IMR-90 (cell line): ENCODE results near the gene CDADC1. TPM values are rescaled to one million over a fixed set of nuclear protein-coding genes. Genes with fewer than 3 reads are reported as not detected.
A peak's percentile ranks its signal among the peaks of the same experiment; 100 is the strongest.

Source experiments
- ATAC-seq: fragments of 200-7000 bp; cut with Tn5 transposase; 2 replicates; pipeline ENCODE4 v1.9.1; 2020; ENCODE audit warnings: low read depth, mild to moderate bottlenecking, moderate library complexity
- BruUV-seq: library from RNA; stranded (reverse); fragments of 400-500 nt; replicated peaks from 2 replicates; lab custom pipeline; 2021; lab: Mats Ljungman, UMichigan
- CTCF ChIA-PET: fragments of 300-600 bp; formaldehyde crosslinking; extraction: SDS; loops from one replicate; lab custom pipeline; 2021; ENCODE audit warnings: antibody characterized with exemption; lab: Yijun Ruan, JAX
- POLR2A ChIA-PET: fragments of 300-600 bp; sonication (Branson Sonifier 250); formaldehyde crosslinking; loops from one replicate; lab custom pipeline; 2022; ENCODE audit warnings: antibody characterized with exemption; ENCODE audit not compliant: unreplicated experiment; lab: Charles Lee
- DNase-seq: peaks from one replicate; pipeline ENCODE4 v3.0.0; 2013
- H2AFZ ChIP-seq: replicated peaks from 2 replicates; pipeline ENCODE3; 2013; ENCODE audit warnings: low read length, mild to moderate bottlenecking; ENCODE audit not compliant: poor library complexity
- H2AK5ac ChIP-seq: 2 replicates; pipeline ENCODE4 v1.6.1; 2013; ENCODE audit warnings: low read depth, low read length, inconsistent platforms
- H2AK9ac ChIP-seq: replicated peaks from 2 replicates; pipeline ENCODE3; 2013; ENCODE audit warnings: mild to moderate bottlenecking, low read depth, low read length, moderate library complexity; ENCODE audit not compliant: poor library complexity
- H2BK120ac ChIP-seq: 2 replicates; pipeline ENCODE4 v1.6.1; 2013; ENCODE audit warnings: low read depth, low read length, inconsistent platforms
- H2BK15ac ChIP-seq: 3 replicates; pipeline ENCODE4 v1.6.1; 2013; ENCODE audit warnings: low read depth, low read length, inconsistent platforms
- H2BK20ac ChIP-seq: 2 replicates; pipeline ENCODE4 v1.6.1; 2013; ENCODE audit warnings: low read depth, mild to moderate bottlenecking, inconsistent platforms, low read length, moderate library complexity
- H2BK5ac ChIP-seq: 2 replicates; pipeline ENCODE4 v1.6.1; 2013; ENCODE audit warnings: mild to moderate bottlenecking, low read depth, low read length, inconsistent platforms; ENCODE audit not compliant: poor library complexity, severe bottlenecking
- H3K14ac ChIP-seq: replicated peaks from 2 replicates; pipeline ENCODE4 v1.6.1; 2013; ENCODE audit warnings: low read depth, low read length, inconsistent platforms
- H3K18ac ChIP-seq: 2 replicates; pipeline ENCODE4 v1.6.1; 2013; ENCODE audit warnings: low read depth, low read length, control low read depth
- H3K23ac ChIP-seq: 2 replicates; pipeline ENCODE4 v1.6.1; 2013; ENCODE audit warnings: low read depth, low read length, inconsistent platforms
- H3K27ac ChIP-seq: 2 replicates; pipeline ENCODE4 v1.5.1; 2013; ENCODE audit warnings: mild to moderate bottlenecking, control low read depth, low read length; ENCODE audit not compliant: insufficient read depth
- H3K27me3 ChIP-seq: 2 replicates; pipeline ENCODE4 v1.6.1; 2013; ENCODE audit warnings: low read length; ENCODE audit not compliant: control insufficient read depth, insufficient read depth
- H3K36me3 ChIP-seq: 2 replicates; pipeline ENCODE4 v1.6.1; 2013; ENCODE audit warnings: low read length, mixed read lengths; ENCODE audit not compliant: control insufficient read depth, insufficient read depth
- H3K4ac ChIP-seq: 2 replicates; pipeline ENCODE4 v1.6.1; 2013; ENCODE audit warnings: low read depth, low read length, inconsistent platforms
- H3K4me1 ChIP-seq: 2 replicates; pipeline ENCODE4 v1.6.1; 2013; ENCODE audit warnings: low read length, mixed read lengths; ENCODE audit not compliant: control insufficient read depth, insufficient read depth
- H3K4me2 ChIP-seq: 2 replicates; pipeline ENCODE4 v1.6.1; 2013; ENCODE audit warnings: low read depth, mild to moderate bottlenecking, control low read depth, low read length, moderate library complexity
- H3K4me3 ChIP-seq: 2 replicates; pipeline ENCODE4 v1.5.1; 2013; ENCODE audit warnings: low read depth, mild to moderate bottlenecking, control low read depth, low read length, moderate library complexity; ENCODE audit not compliant: insufficient read depth
- H3K56ac ChIP-seq: 2 replicates; pipeline ENCODE4 v1.6.1; 2013; ENCODE audit warnings: low read length, inconsistent platforms; ENCODE audit not compliant: insufficient read depth; ENCODE audit errors: extremely low read depth
- H3K79me1 ChIP-seq, 2 experiments: 2 replicates each; pipeline ENCODE4 v1.6.1; 2013; ENCODE audit warnings: low read length in 2 of 2, inconsistent platforms in 1 of 2, low read depth in 1 of 2
- H3K9ac ChIP-seq: 2 replicates; pipeline ENCODE4 v1.6.1; 2013; ENCODE audit warnings: low read depth, low read length, control low read depth
- H3K9me1 ChIP-seq: 2 replicates; pipeline ENCODE4 v1.6.1; 2013; ENCODE audit warnings: low read length, inconsistent platforms; ENCODE audit not compliant: insufficient read depth
- H3K9me3 ChIP-seq: 2 replicates; pipeline ENCODE4 v1.6.1; 2013; ENCODE audit warnings: low read length; ENCODE audit not compliant: control insufficient read depth, insufficient read depth
- H4K20me1 ChIP-seq: 2 replicates; pipeline ENCODE4 v1.6.1; 2013; ENCODE audit warnings: low read length, inconsistent platforms; ENCODE audit not compliant: insufficient read depth
- H4K5ac ChIP-seq: 2 replicates; pipeline ENCODE4 v1.6.1; 2013; ENCODE audit warnings: mild to moderate bottlenecking, low read depth, low read length, control low read depth
- H4K8ac ChIP-seq, 2 experiments: 2 replicates each; pipeline ENCODE4 v1.6.1; 2013; ENCODE audit warnings: low read depth in 2 of 2, low read length in 2 of 2, control low read depth in 1 of 2, inconsistent platforms in 1 of 2
- H4K91ac ChIP-seq: 2 replicates; pipeline ENCODE4 v1.6.1; 2013; ENCODE audit warnings: low read depth, low read length, inconsistent platforms; ENCODE audit not compliant: insufficient read depth
- FOS ChIP-seq: fragments of 150-350 bp; IDR thresholded peaks from 2 replicates; pipeline ENCODE4 v1.6.1; 2016; ENCODE audit warnings: low read depth, low read length
- SMC3 ChIP-seq: fragments of 150-350 bp; IDR thresholded peaks from 2 replicates; pipeline ENCODE4 v1.6.1; 2016; ENCODE audit warnings: low read depth, mild to moderate bottlenecking, antibody characterized with exemption, low read length, moderate library complexity
- WGBS, 2 experiments: methylation state at CpG; one replicate each; pipeline versions ENCODE4 v1.1.5 to v1.1.7; 2013; ENCODE audit warnings: missing lambda C conversion rate in 2 of 2; ENCODE audit not compliant: insufficient read length in 1 of 2; ENCODE audit errors: extremely low coverage in 2 of 2; 5-methylcytosine and 5-hydroxymethylcytosine counted together
- dilution Hi-C: fragments of 300-500 bp; cut with HindIII; formaldehyde crosslinking; loops from one replicate; pipeline ENCODE4 v1.14.3; 2018; ENCODE audit warnings: low sequenced_read_pairs; ENCODE audit not compliant: unreplicated experiment
- in situ Hi-C: fragments of 300-500 bp; cut with MboI; formaldehyde crosslinking; loops from 3 replicates; pipeline ENCODE4 v1.14.3; 2019; ENCODE audit warnings: low sequenced_read_pairs, inconsistent platforms, mixed read lengths
- intact Hi-C: fragments of 100-400 bp; cut with micrococcal nuclease; formaldehyde crosslinking; loops from 2 replicates; pipeline ENCODE4 v1.10.0; 2022
- polyA plus RNA-seq, 3 experiments: library from polyadenylated mRNA; depleted of rRNA; stranded (reverse); fragments of >200 nt; gene quantifications; 2 replicates each; pipeline ENCODE4 v1.2.3, GENCODE V29; 2012; ENCODE audit warnings: low replicate concordance in 1 of 3
- total RNA-seq: library from RNA; depleted of rRNA; stranded (reverse); fragments of >200 nt; gene quantifications from 2 replicates; pipeline ENCODE4 v1.2.3, GENCODE V29; 2012; rRNA removed

The CDADC1 gene
- total and polyA plus RNA-seq, 2 of the 4 experiments (the other 2 are of a cell fraction) = 0.54 to 2.6 TPM

- Histone ChIP-seq H3K4ac (peak overlapping the region; percentile 34), H3K27ac (no peak overlapping the region), H3K18ac (no peak overlapping the region), H2AK5ac (peak overlapping the region; percentile 43; the same call in 1 of the 2 replicates), H2BK20ac (no peak overlapping the region), H3K79me1 (no peaks in the 10 kb centered on the region), H4K20me1 (no peaks in the 10 kb centered on the region), H3K9me1 (peaks cover 9% of the 10 kb centered on the region), H2AK9ac (no peak overlapping the region), H2BK15ac (no peak overlapping the region), H2AFZ (no peak overlapping the region), H3K36me3 (peaks cover 4% of the 10 kb centered on the region; the same call in 1 of the 2 replicates), H3K14ac (peak overlapping the region; percentile 44; the same call in 1 of the 2 replicates), H2BK5ac (peak overlapping the region; percentile 59), H4K5ac (no peak overlapping the region), H3K4me3 (no peak overlapping the region), H4K91ac (0 out of 2 replicates have a peak overlapping the region, but pooled peaks have one; percentile 24), H2BK120ac (peak overlapping the region; percentile 24; the same call in 1 of the 2 replicates), H4K8ac (peak overlapping the region in 1 of 2 experiments; percentile 35; a peak in 1 of 4 replicates), H3K56ac (no peak overlapping the region), H3K4me1 (peaks cover 11% of the 10 kb centered on the region; the same call in 1 of the 2 replicates), H3K9ac (no peak overlapping the region), H3K4me2 (no peak overlapping the region), H3K9me3 (no peaks in the 10 kb centered on the region), H3K23ac (no peak overlapping the region), H3K27me3 (no peaks in the 10 kb centered on the region)
- dilution Hi-C loops = no loop called here
- peak; percentile 69 for ATAC-seq
- intact Hi-C loops = no loop called here
- no TSS peak for BruUV-seq
- DNase-seq = no peak
- POLR2A ChIA-PET = no interaction called here
- no CpG with 5 or more reads among the region's 2 CpGs for WGBS, 2 experiments
- CTCF ChIA-PET = no interaction called here
- no peak for TF ChIP-seq FOS
- no peak for TF ChIP-seq SMC3
- in situ Hi-C loops = no loop called here
These were observed 94.7 kb downstream of the CDADC1 start for GRCh38 chr13:49342454-49342853.

Other genes starting within 250 kb of the CDADC1 start
- gene MLNR, start 27.6 kb upstream of the CDADC1 start, total RNA-seq = not detected in 2 replicates
- gene MLNR, start 27.6 kb upstream of the CDADC1 start, polyA plus RNA-seq (2012; rRNA removed) = not detected in 2 replicates
- gene CAB39L, start 196.1 kb downstream of the CDADC1 start, total RNA-seq = 16.7 and 21.9 TPM in 2 replicates
- gene CAB39L, start 196.1 kb downstream of the CDADC1 start, polyA plus RNA-seq (2012; rRNA removed) = 6.6 and 8.5 TPM in 2 replicates
- gene SETDB2, start 196.3 kb downstream of the CDADC1 start, total RNA-seq = 5.7 and 8.6 TPM in 2 replicates
- 2.9 and 4.3 TPM in 2 replicates for gene SETDB2, start 196.3 kb downstream of the CDADC1 start, polyA plus RNA-seq (2012; rRNA removed)
- 3.9 and 6.7 TPM in 2 replicates for gene PHF11, start 248.0 kb downstream of the CDADC1 start, total RNA-seq
- 12.2 and 15.4 TPM in 2 replicates for gene PHF11, start 248.0 kb downstream of the CDADC1 start, polyA plus RNA-seq (2012; rRNA removed)